HepG2 (cell line): Measurements from ENCODE around the gene VPS52. TPM values are rescaled to one million over a fixed set of nuclear protein-coding genes. Genes with fewer than 3 reads are reported as not detected.
A peak's percentile ranks its signal among the peaks of the same experiment; 100 is the strongest.

Source experiments
- AFF4 ChIP-seq: sonication (generic); formaldehyde crosslinking; IDR thresholded peaks from 2 replicates; pipeline ENCODE4 v1.4.0; 2020; ENCODE audit warnings: missing genetic modification reagents
- AHDC1 ChIP-seq: sonication (generic); formaldehyde crosslinking; IDR thresholded peaks from 2 replicates; pipeline ENCODE4 v1.5.1; 2020; ENCODE audit warnings: mild to moderate bottlenecking, missing genetic modification reagents, borderline replicate concordance
- CSRNP2 ChIP-seq: sonication (generic); formaldehyde crosslinking; conservative IDR thresholded peaks from 2 replicates; pipeline ENCODE4 v1.8.0; 2022; ENCODE audit warnings: low read depth, missing genetic modification reagents
- DNMT3B ChIP-seq: conservative IDR thresholded peaks from 2 replicates; pipeline ENCODE4 v1.6.1; 2016; ENCODE audit warnings: missing biosample characterization, control low read depth
- DPF2 ChIP-seq: sonication (generic); formaldehyde crosslinking; IDR thresholded peaks from 2 replicates; pipeline ENCODE4 v1.4.0; 2020; ENCODE audit warnings: mild to moderate bottlenecking, low read depth, missing genetic modification reagents, borderline replicate concordance
- DRAP1 ChIP-seq: IDR thresholded peaks from 2 replicates; pipeline ENCODE4 v1.6.1; 2016; ENCODE audit warnings: missing genetic modification reagents, missing compliant biosample characterization
- POLR2G ChIP-seq: fragments of 200-400 bp; formaldehyde crosslinking; IDR thresholded peaks from 2 replicates; pipeline ENCODE4 v1.6.1; 2018; ENCODE audit warnings: mild to moderate bottlenecking, low read depth, low read length, moderate library complexity
- PPARG ChIP-seq: conservative IDR thresholded peaks from 2 replicates; pipeline ENCODE4 v1.6.1; 2016; ENCODE audit warnings: missing biosample characterization, missing genetic modification reagents
- SAP130 ChIP-seq: IDR thresholded peaks from 2 replicates; pipeline ENCODE4 v1.6.1; 2016; ENCODE audit warnings: low read depth
- SKI ChIP-seq: fragments of 450-650 bp; IDR thresholded peaks from one replicate; pipeline ENCODE4 v1.6.1; 2018; ENCODE audit warnings: mild to moderate bottlenecking; ENCODE audit not compliant: partially characterized antibody
- TAF1 ChIP-seq: sonication (generic); formaldehyde crosslinking; IDR thresholded peaks from 2 replicates; pipeline ENCODE4 v1.4.0; 2020; ENCODE audit warnings: missing genetic modification reagents
- ZMYM3 ChIP-seq: sonication (generic); formaldehyde crosslinking; IDR thresholded peaks from 2 replicates; pipeline ENCODE4 v1.5.1; 2020; ENCODE audit warnings: mild to moderate bottlenecking, missing genetic modification reagents
- ZNF512 ChIP-seq: sonication (generic); formaldehyde crosslinking; IDR thresholded peaks from 2 replicates; pipeline ENCODE4 v1.4.0; 2020; ENCODE audit warnings: mild to moderate bottlenecking, missing genetic modification reagents
- ZNF572 ChIP-seq: sonication (generic); formaldehyde crosslinking; IDR thresholded peaks from 2 replicates; pipeline ENCODE4 v1.5.1; 2020; ENCODE audit warnings: mild to moderate bottlenecking, missing genetic modification reagents
- ZNF619 ChIP-seq: sonication (generic); formaldehyde crosslinking; IDR thresholded peaks from 2 replicates; pipeline ENCODE4 v1.4.0; 2020; ENCODE audit warnings: mild to moderate bottlenecking, missing genetic modification reagents
- ZNF629 ChIP-seq: sonication (generic); formaldehyde crosslinking; conservative IDR thresholded peaks from 2 replicates; pipeline ENCODE4 v1.5.0; 2020; ENCODE audit warnings: missing genetic modification reagents
- polyA plus RNA-seq, 8 experiments: library from polyadenylated mRNA; depleted of rRNA in 3 of 8; stranded (reverse) in 7 of 8; unstranded in 1 of 8; fragments of >200 nt; fragmentation: Illumina TruSeq in 4 of 8; extraction: Trizol in 4 of 8; gene quantifications; 2 replicates each; pipeline versions ENCODE4 v1.2.1 to v1.2.3, GENCODE V29; 2011 to 2016; ENCODE audit warnings: low read depth in 4 of 8, missing spikeins in 1 of 8, mixed read lengths in 1 of 8; ENCODE audit not compliant: insufficient read depth in 1 of 8
- total RNA-seq, 5 experiments: library from RNA; depleted of rRNA; stranded (reverse); fragments of >200 nt; fragmentation: Illumina TruSeq; extraction: Trizol; gene quantifications; 2 replicates each; pipeline ENCODE4 v1.2.3, GENCODE V29; 2016; ENCODE audit warnings: low read depth in 1 of 5

The VPS52 gene
- total and polyA plus RNA-seq, 2 of the 13 experiments (the other 11 are each of a cell fraction or from before 2014, with no cell fraction given): 48.9 to 85.5 TPM

- no peak for TF ChIP-seq CSRNP2
- 0 out of 2 replicates have a peak, but pooled peaks have one; percentile 19 for TF ChIP-seq ZMYM3 (CRISPR knock-in tag)
- no peak for TF ChIP-seq DNMT3B
- TF ChIP-seq AHDC1: no peak
- peak; percentile 68 for TF ChIP-seq ZNF629 (CRISPR knock-in tag)
- no peak; the same call in 1 of the 2 replicates for TF ChIP-seq ZNF619 (CRISPR knock-in tag)
- no peak for TF ChIP-seq DPF2 (CRISPR knock-in tag)
- no peak for TF ChIP-seq DRAP1 (CRISPR knock-in tag)
- TF ChIP-seq ZNF572: 0 out of 2 replicates have a peak, but pooled peaks have one; percentile 43
- TF ChIP-seq SAP130 (CRISPR knock-in tag): peak; percentile 82
- no peak for TF ChIP-seq SKI
- TF ChIP-seq POLR2G: no peak
- no peak for TF ChIP-seq AFF4 (CRISPR knock-in tag)
- no peak for TF ChIP-seq PPARG
- TF ChIP-seq TAF1 (CRISPR knock-in tag): no peak
- no peak for TF ChIP-seq ZNF512 (CRISPR knock-in tag)
Observed at GRCh38 chr6:33297956-33298772, 26.5 kb upstream of the VPS52 start (continued).
